GM19463 (cell line): ENCODE results near the gene CORO2A.
A peak's percentile ranks its signal among the peaks of the same experiment; 100 is the strongest.
"Not testable (repeated sequence)": the region's sequence is repeated elsewhere in the genome, so short reads cannot be mapped to it uniquely, and the experiment has no call there.

Experiments used
- ATAC-seq: cut with Tn5 transposase; IDR thresholded peaks from one replicate; pipeline ENCODE4 v1.9.1; 2021; ENCODE audit warnings: mild to moderate bottlenecking, moderate library complexity; ENCODE audit not compliant: unreplicated experiment

The CORO2A gene

GRCh38 chr9:98117984-98118639 lies 74.3 kb downstream of the CORO2A start:
- peak; percentile 45 for ATAC-seq

- ATAC-seq, result not testable (repeated sequence)
Measured at GRCh38 chr9:98117097-98117496, 75.3 kb downstream of the CORO2A start.

GRCh38 chr9:98109052-98109451 lies 83.4 kb downstream of the CORO2A start:
- no peak for ATAC-seq

- ATAC-seq, result peak; percentile 86
Measured at GRCh38 chr9:98108531-98109031, 83.9 kb downstream of the CORO2A start.

- peak; percentile 13 for ATAC-seq
Measured at GRCh38 chr9:98107926-98108325, 84.5 kb downstream of the CORO2A start.

- ATAC-seq, result no peak
Measured at GRCh38 chr9:98105006-98105405, 87.4 kb downstream of the CORO2A start.

- ATAC-seq, result no peak
Measured at GRCh38 chr9:98104445-98104881, 88.0 kb downstream of the CORO2A start.

GRCh38 chr9:98101868-98102273 lies 90.6 kb downstream of the CORO2A start:
- peak; percentile 96 for ATAC-seq

- no peak for ATAC-seq
Measured at GRCh38 chr9:98101416-98101815, 91.0 kb downstream of the CORO2A start.

GRCh38 chr9:98100456-98100855 lies 92.0 kb downstream of the CORO2A start:
- no peak for ATAC-seq

- no peak for ATAC-seq
Measured at GRCh38 chr9:98099898-98100297, 92.5 kb downstream of the CORO2A start.

- ATAC-seq, result no peak
Measured at GRCh38 chr9:98099346-98099745, 93.1 kb downstream of the CORO2A start.

GRCh38 chr9:98097836-98098235 lies 94.6 kb downstream of the CORO2A start:
- ATAC-seq, result peak; percentile 45

GRCh38 chr9:98096091-98096490 lies 96.3 kb downstream of the CORO2A start:
- no peak for ATAC-seq

GRCh38 chr9:98095401-98095800 lies 97.0 kb downstream of the CORO2A start:
- ATAC-seq, result no peak

GRCh38 chr9:98094851-98095250 lies 97.6 kb downstream of the CORO2A start:
- ATAC-seq, result no peak

- ATAC-seq, result no peak
Measured at GRCh38 chr9:98094316-98094715, 98.1 kb downstream of the CORO2A start.

- ATAC-seq, result no peak
Measured at GRCh38 chr9:98092613-98092931, 99.9 kb downstream of the CORO2A start.

GRCh38 chr9:98091735-98092612 lies 100.5 kb downstream of the CORO2A start:
- ATAC-seq, result no peak

GRCh38 chr9:98090674-98091073 lies 101.8 kb downstream of the CORO2A start:
- ATAC-seq, result not testable (repeated sequence)

- ATAC-seq, result no peak
Measured at GRCh38 chr9:98087420-98088354, 104.8 kb downstream of the CORO2A start.
